Adrenal gland (tissue), 5 donors: Measurements from ENCODE around the gene LOXL1.

Experiments used
- CTCF ChIP-seq, 6 experiments: fragments of 450-650 bp in 4 of 6; fragments of 200-600 bp in 2 of 6; sonication (generic) in 1 of 6; IDR thresholded peaks; 1 replicate in 5 of 6; 2 replicates in 1 of 6; pipeline versions ENCODE4 v1.5.1 to v1.8.0; 2016 to 2021; ENCODE audit warnings: antibody characterized with exemption in 6 of 6, mild to moderate bottlenecking in 2 of 6, moderate library complexity in 1 of 6
- POLR2A ChIP-seq, 2 donors: fragments of 450-650 bp; IDR thresholded peaks; one replicate each; pipeline ENCODE4 v1.6.1; 2017; ENCODE audit warnings: antibody characterized with exemption in 2 of 2, mild to moderate bottlenecking in 2 of 2, moderate library complexity in 1 of 2
- donor health status: DM: no; HTN: no; CAD: no.

DNA sequence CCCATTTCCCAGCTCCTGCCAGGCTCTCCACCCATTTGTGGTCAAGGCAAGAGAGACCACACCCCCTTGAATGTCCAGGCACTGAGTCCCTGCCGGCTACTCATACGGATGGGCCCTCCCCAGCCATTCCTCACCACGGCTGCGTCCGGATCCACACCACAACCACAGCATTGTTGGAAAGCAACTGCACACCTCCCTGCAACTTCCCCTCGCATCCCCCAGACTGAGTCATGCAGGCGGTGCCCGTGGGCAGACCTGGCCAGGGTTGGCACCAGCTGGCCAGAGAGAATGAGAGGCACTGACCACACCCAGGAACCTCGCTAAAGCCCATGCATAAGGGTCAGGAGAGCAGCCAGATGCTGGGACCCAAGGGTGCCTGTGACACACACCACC is 30.5 kb downstream of the LOXL1 start:
- TF ChIP-seq CTCF (IDR thresholded peaks at IDR 0.05) (no peak), POLR2A (IDR thresholded peaks at IDR 0.05) (no peak)
